ENCODE data around the gene ADORA1. TPM values are rescaled to one million over a fixed set of nuclear protein-coding genes. Genes with fewer than 3 reads are reported as not detected.

The ADORA1 gene
- total RNA-seq, 4 donors from 2014 or later = 1.4 to 4.3 (median 2.6) TPM

DNA sequence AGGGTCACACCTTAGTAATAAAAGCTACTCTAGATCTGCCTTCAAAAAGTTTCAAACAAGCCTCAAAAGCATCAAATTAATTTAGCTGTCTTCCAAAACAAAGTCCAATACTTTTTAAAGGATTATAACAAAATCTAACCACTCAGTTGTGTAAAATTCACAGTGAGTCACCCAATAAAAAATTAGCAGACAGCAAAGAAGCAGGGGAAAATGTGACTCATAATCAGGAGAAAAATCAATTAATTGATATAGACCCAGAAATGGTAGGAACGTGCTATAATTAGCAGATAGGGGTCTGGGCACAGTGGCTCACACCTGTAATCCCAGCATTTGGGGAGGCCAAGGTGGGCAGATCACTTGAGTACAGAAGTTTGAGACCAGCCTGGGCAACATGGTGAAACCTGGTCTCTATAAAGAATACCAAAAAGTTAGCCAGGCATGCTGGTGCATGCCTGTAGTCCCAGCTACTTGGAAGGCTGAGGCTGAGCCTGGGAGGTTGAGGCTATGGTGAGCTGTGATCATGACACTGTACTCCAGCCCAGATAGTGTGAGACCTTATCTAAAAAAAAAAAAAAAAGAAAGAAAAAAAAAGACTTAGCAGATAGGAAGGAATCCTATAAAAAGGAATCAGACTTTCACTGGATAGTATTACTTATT, 33.6 kb upstream of the ADORA1 start:
- TF ChIP-seq, protein P1, sequence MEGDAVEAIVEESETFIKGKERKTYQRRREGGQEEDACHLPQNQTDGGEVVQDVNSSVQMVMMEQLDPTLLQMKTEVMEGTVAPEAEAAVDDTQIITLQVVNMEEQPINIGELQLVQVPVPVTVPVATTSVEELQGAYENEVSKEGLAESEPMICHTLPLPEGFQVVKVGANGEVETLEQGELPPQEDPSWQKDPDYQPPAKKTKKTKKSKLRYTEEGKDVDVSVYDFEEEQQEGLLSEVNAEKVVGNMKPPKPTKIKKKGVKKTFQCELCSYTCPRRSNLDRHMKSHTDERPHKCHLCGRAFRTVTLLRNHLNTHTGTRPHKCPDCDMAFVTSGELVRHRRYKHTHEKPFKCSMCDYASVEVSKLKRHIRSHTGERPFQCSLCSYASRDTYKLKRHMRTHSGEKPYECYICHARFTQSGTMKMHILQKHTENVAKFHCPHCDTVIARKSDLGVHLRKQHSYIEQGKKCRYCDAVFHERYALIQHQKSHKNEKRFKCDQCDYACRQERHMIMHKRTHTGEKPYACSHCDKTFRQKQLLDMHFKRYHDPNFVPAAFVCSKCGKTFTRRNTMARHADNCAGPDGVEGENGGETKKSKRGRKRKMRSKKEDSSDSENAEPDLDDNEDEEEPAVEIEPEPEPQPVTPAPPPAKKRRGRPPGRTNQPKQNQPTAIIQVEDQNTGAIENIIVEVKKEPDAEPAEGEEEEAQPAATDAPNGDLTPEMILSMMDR (IDR thresholded peaks at IDR 0.05) = no peak
- no peak for ATAC-seq (ENCODE audit: low FRiP score)
- no peak for DNase-seq (ENCODE audit: low spot score)

DNA sequence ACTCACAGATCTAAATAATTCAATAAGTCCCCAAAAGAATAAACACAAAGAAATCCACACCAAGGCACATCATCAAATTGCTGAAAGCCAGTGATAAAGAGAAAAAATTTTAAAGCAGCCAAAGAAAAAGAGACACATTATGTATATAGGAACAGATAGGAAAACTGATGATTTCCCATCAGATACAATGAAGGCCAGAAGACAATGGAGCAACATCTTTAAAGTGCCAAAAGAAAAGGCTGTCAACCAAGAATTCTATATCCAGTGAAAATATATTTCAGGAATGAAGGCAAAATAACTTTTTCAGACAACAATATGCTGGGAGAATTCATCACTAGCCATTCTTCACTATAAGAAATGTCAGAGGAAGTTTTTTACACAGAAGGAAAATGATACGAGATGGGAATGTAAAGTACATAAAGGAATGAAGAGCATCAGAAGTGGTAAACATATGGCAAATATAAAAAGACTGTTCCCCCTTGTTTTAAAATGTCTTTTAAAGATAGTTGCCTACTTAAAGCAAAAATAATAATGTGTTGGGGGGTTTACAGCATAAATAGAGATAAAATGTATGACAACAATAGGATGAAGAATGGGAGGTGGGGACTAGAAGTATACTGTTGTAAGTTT, 32.4 kb upstream of the ADORA1 start:
- TF ChIP-seq, protein P1 (IDR thresholded peaks at IDR 0.05) = no peak
- no peak for DNase-seq (ENCODE audit: low spot score)
- no peak for ATAC-seq (ENCODE audit: low FRiP score)

DNA sequence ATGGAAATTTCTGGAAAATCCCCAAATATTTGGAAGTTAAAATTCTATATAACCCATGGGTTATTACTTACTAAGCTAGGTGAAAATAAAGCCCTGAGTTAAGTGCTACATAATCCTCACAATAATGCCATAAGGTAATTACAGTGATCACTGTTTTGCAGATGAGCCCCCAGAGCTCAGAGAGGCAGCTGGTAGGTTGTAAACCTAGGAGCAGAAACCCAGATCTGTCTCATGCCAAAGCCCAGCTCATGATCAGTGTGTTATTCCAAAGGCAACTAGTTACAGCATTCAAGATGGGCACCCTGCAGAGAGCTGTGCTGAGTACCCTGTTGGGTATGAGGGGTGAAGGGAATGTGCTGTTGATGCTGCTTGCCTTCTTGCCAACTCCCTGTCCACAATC, 31.0 kb upstream of the ADORA1 start:
- DNase-seq (ENCODE audit: low spot score) (no peak), ATAC-seq (ENCODE audit: low FRiP score) (no peak)
- TF ChIP-seq, protein P1 (IDR thresholded peaks at IDR 0.05) = no peak

DNA sequence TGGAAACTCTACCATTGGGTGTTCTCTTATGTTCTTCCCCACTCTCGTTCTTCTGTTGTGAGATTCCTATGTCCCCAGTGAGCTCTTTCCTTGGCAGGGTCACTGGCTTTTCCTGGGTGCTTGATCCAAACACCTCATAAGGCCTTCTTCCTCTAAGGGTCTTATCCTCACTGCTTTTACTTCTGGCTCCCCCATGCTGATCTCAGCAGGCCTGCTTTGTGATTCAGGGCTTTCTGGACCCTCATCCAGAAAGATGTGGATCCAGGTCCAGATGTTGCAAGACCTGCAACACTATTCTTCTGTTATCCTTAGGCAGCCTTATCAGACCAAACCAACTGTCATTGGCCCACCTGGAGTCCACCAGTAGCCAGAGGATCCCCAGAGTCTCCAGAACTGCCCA, 30.5 kb upstream of the ADORA1 start:
- DNase-seq (ENCODE audit: low spot score) (no peak), ATAC-seq (ENCODE audit: low FRiP score) (no peak)
- TF ChIP-seq, protein P1 (IDR thresholded peaks at IDR 0.05) = no peak

DNA sequence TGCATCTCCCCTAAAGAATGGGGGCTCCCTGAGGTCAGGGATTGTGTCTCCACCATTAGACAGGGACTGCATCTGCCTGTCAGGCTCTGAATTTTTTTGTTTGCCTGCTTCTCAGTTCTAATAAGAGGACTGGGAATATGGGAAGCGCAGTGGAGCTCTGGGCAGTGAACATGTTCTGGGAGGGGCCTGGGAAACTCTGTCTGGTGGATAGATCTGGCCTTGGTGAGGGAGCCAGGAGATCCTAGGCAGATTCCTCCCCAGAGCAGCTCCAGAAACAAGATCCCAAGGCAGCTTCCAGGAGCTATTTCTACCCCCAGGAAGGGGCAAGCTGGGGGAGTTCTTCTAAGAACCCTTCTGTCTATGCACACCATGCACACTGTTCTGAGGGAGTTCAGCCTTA, 29.1 kb upstream of the ADORA1 start:
- TF ChIP-seq, protein P1 (IDR thresholded peaks at IDR 0.05) = no peak
- no peak for ATAC-seq (ENCODE audit: low FRiP score)
- no peak for DNase-seq (ENCODE audit: low spot score)

DNA sequence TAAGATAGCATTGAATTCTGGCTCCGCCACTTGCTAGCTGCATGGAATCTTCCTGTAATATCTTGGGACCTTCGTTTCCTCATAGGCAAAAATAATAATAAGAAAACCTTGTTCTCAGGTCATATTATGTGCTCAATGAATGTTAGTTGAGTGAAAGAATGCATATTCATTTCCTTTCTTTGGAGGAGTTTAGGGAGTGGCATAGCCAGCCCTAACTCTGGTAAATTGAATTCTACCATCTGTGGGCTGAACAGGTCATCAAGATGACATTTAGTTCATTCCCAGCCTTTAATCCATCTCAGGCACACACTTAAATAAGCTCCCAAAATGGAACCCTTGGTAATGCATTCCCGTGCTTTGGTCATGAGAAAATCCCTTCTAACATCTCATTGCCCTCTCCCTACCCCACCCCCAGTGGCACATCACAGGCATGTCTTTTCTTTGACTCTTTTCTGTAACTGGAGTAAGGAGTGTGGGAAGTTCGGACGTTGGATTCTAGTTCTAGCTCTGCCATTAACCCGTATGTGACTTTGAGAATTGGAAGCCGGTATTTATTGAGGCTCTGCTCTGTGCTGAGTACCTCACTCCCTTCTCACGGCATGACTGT, 28.5 kb upstream of the ADORA1 start:
- TF ChIP-seq, protein P1 (IDR thresholded peaks at IDR 0.05) = no peak
- no peak for ATAC-seq (ENCODE audit: low FRiP score)
- DNase-seq (ENCODE audit: low spot score) = no peak

All from omental fat pad (tissue), 4 donors.